ENCODE data around the gene ARHGAP40.

- TF ChIP-seq BCL11B (tag by site-specific recombination; IDR thresholded peaks at IDR 0.05; ENCODE audit: low read depth), result no peak
- no peak for TF ChIP-seq ZNF18 (tag by site-specific recombination; IDR thresholded peaks at IDR 0.05)
- TF ChIP-seq, protein P1, sequence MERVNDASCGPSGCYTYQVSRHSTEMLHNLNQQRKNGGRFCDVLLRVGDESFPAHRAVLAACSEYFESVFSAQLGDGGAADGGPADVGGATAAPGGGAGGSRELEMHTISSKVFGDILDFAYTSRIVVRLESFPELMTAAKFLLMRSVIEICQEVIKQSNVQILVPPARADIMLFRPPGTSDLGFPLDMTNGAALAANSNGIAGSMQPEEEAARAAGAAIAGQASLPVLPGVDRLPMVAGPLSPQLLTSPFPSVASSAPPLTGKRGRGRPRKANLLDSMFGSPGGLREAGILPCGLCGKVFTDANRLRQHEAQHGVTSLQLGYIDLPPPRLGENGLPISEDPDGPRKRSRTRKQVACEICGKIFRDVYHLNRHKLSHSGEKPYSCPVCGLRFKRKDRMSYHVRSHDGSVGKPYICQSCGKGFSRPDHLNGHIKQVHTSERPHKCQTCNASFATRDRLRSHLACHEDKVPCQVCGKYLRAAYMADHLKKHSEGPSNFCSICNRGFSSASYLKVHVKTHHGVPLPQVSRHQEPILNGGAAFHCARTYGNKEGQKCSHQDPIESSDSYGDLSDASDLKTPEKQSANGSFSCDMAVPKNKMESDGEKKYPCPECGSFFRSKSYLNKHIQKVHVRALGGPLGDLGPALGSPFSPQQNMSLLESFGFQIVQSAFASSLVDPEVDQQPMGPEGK (tag by site-specific recombination; IDR thresholded peaks at IDR 0.05), result no peak
- TF ChIP-seq ZNF768 (tag by site-specific recombination; IDR thresholded peaks at IDR 0.05), result no peak
Observed at GRCh38 chr20:38640521-38640920, 38.9 kb downstream of the ARHGAP40 start.
